HCT116 (cell line): Measurements from ENCODE around the gene DDO.
"Not testable (repeated sequence)": the region's sequence is repeated elsewhere in the genome, so short reads cannot be mapped to it uniquely, and the experiment has no call there.

Experiments used
- EGR1 ChIP-seq: IDR thresholded peaks from 2 replicates; pipeline ENCODE4 v1.6.1; 2012; ENCODE audit warnings: low read depth
- JUND ChIP-seq: IDR thresholded peaks from 2 replicates; pipeline ENCODE4 v1.6.1; 2012
- POLR2AphosphoS5 ChIP-seq: IDR thresholded peaks from 2 replicates; pipeline ENCODE4 v1.6.1; 2011; ENCODE audit warnings: mild to moderate bottlenecking, low read depth, low read length, moderate library complexity
- RAD21 ChIP-seq: IDR thresholded peaks from 2 replicates; pipeline ENCODE4 v1.6.1; 2012; ENCODE audit warnings: low read depth, mild to moderate bottlenecking
- SIN3A ChIP-seq: IDR thresholded peaks from 2 replicates; pipeline ENCODE4 v1.6.1; 2012; ENCODE audit warnings: low read depth
- YY1 ChIP-seq: IDR thresholded peaks from 2 replicates; pipeline ENCODE4 v1.6.1; 2011; ENCODE audit warnings: low read length, low read depth, moderate library complexity, mild to moderate bottlenecking; ENCODE audit not compliant: insufficient replicate concordance; ENCODE audit errors: extremely low read depth
- ZBTB33 ChIP-seq: IDR thresholded peaks from 2 replicates; pipeline ENCODE4 v1.6.1; 2011; ENCODE audit warnings: mild to moderate bottlenecking, low read length, moderate library complexity; ENCODE audit not compliant: insufficient replicate concordance; ENCODE audit errors: extremely low read depth
- TF ChIP-seq, protein P1 (sequence below), 3 experiments: fragments of 200-600 bp in 1 of 3; sonication (generic) in 1 of 3; IDR thresholded peaks in 2 of 3; conservative IDR thresholded peaks in 1 of 3; 2 replicates each; pipeline ENCODE4 v1.5.1; 2012 to 2017; ENCODE audit warnings: low read depth in 2 of 3, low read length in 2 of 3, antibody characterized with exemption in 1 of 3, borderline replicate concordance in 1 of 3, control low read depth in 1 of 3, mild to moderate bottlenecking in 1 of 3, mixed read lengths in 1 of 3, mixed run types in 1 of 3, moderate library complexity in 1 of 3; ENCODE audit not compliant: insufficient read depth in 1 of 3

DNA sequence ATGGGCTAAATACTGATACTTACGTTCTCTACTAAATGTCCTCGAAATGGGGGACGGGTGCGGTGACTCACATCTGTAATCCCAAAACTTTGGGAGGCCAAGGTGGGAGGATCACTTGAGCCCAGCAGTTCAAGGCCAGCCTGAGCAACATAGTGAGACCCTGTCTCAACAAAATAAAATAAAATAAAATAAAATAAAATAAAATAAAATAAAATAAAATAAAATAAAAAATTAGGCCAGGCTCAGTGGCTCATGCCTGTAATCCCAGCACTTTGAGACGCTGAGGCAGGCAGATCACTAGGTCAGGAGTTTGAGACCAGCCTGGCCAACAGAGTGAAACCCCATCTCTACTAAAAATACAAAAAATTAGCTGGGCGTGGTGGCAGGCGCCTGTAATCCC lies 64.8 kb downstream of the DDO start:
- TF ChIP-seq, protein P1, sequence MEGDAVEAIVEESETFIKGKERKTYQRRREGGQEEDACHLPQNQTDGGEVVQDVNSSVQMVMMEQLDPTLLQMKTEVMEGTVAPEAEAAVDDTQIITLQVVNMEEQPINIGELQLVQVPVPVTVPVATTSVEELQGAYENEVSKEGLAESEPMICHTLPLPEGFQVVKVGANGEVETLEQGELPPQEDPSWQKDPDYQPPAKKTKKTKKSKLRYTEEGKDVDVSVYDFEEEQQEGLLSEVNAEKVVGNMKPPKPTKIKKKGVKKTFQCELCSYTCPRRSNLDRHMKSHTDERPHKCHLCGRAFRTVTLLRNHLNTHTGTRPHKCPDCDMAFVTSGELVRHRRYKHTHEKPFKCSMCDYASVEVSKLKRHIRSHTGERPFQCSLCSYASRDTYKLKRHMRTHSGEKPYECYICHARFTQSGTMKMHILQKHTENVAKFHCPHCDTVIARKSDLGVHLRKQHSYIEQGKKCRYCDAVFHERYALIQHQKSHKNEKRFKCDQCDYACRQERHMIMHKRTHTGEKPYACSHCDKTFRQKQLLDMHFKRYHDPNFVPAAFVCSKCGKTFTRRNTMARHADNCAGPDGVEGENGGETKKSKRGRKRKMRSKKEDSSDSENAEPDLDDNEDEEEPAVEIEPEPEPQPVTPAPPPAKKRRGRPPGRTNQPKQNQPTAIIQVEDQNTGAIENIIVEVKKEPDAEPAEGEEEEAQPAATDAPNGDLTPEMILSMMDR (IDR thresholded peaks at IDR 0.05 in 2 of 3, conservative IDR thresholded peaks at IDR 0.05 in 1 of 3; ENCODE audit: borderline replicate concordance in 1 of 3, insufficient read depth in 1 of 3, low read depth in 2 of 3, low read length in 2 of 3) = not testable (repeated sequence)
- not testable (repeated sequence) for TF ChIP-seq POLR2AphosphoS5, JUND, EGR1, RAD21, ZBTB33, YY1, SIN3A
